ENCODE data around the gene PTK6. TPM values are rescaled to one million over a fixed set of nuclear protein-coding genes. Genes with fewer than 3 reads are reported as not detected.

PTK6 gene
- total RNA-seq, 2 donors from 2014 or later: 0.56 TPM; not detected in 1

- Histone ChIP-seq H3K36me3 (no peaks in the 10 kb centered on the region), H3K27me3 (replicated peaks; ENCODE audit: insufficient read depth) (no peaks in the 10 kb centered on the region), H3K4me1 (ENCODE audit: control insufficient read depth in 1 of 2, low read depth in 2 of 2) (no peaks in the 10 kb centered on the region), H3K9me3 (no peaks in the 10 kb centered on the region), H3K27ac (no peak overlapping the region), H3K4me3 (no peak overlapping the region)
- no peak for ATAC-seq (ENCODE audit: insufficient number of reproducible peaks, low FRiP score, low read depth)
- TF ChIP-seq CTCF (IDR thresholded peaks at IDR 0.05): no peak
- DNase-seq (ENCODE audit: low spot score): no peak
Observed at GRCh38 chr20:63580796-63581461, 43.8 kb upstream of the PTK6 start.

- ATAC-seq (ENCODE audit: insufficient number of reproducible peaks, low FRiP score, low read depth) (no peak), DNase-seq (ENCODE audit: low spot score) (no peak)
- H3K9me3 ChIP-seq: no peaks in the 10 kb centered on the region
- no peak overlapping the region for H3K27ac ChIP-seq
- H3K36me3 ChIP-seq: no peaks in the 10 kb centered on the region
- no peaks in the 10 kb centered on the region for H3K4me1 ChIP-seq (ENCODE audit: control insufficient read depth in 1 of 2, low read depth in 2 of 2)
- H3K27me3 ChIP-seq (replicated peaks; ENCODE audit: insufficient read depth): no peaks in the 10 kb centered on the region
- no peak for TF ChIP-seq CTCF (IDR thresholded peaks at IDR 0.05)
- no peak overlapping the region for H3K4me3 ChIP-seq
Observed at GRCh38 chr20:63579017-63579694, 42.0 kb upstream of the PTK6 start.

- Histone ChIP-seq H3K9me3 (no peaks in the 10 kb centered on the region), H3K27me3 (replicated peaks; ENCODE audit: insufficient read depth) (no peaks in the 10 kb centered on the region), H3K4me3 (no peak overlapping the region), H3K27ac (no peak overlapping the region), H3K36me3 (no peaks in the 10 kb centered on the region), H3K4me1 (ENCODE audit: control insufficient read depth in 1 of 2, low read depth in 2 of 2) (peaks cover 2 to 3% of the 10 kb centered on the region in 2 donors)
- no peak for TF ChIP-seq CTCF (IDR thresholded peaks at IDR 0.05)
- ATAC-seq (ENCODE audit: insufficient number of reproducible peaks, low FRiP score, low read depth) (no peak), DNase-seq (ENCODE audit: low spot score) (no peak)
Observed at GRCh38 chr20:63578224-63579016, 41.2 kb upstream of the PTK6 start.

GRCh38 chr20:63577317-63577894 is 40.2 kb upstream of the PTK6 start:
- no peak for TF ChIP-seq CTCF (IDR thresholded peaks at IDR 0.05)
- H3K27ac ChIP-seq: no peak overlapping the region
- no peak overlapping the region for H3K4me3 ChIP-seq
- H3K4me1 ChIP-seq (ENCODE audit: control insufficient read depth in 1 of 2, low read depth in 2 of 2): peaks cover 5 to 11% of the 10 kb centered on the region in 2 donors
- DNase-seq (ENCODE audit: low spot score) (no peak), ATAC-seq (ENCODE audit: insufficient number of reproducible peaks, low FRiP score, low read depth) (no peak)
- H3K36me3 ChIP-seq: no peaks in the 10 kb centered on the region
- no peaks in the 10 kb centered on the region for H3K9me3 ChIP-seq
- no peaks in the 10 kb centered on the region for H3K27me3 ChIP-seq (replicated peaks; ENCODE audit: insufficient read depth)

- Histone ChIP-seq H3K9me3 (no peaks in the 10 kb centered on the region), H3K4me1 (ENCODE audit: control insufficient read depth in 1 of 2, low read depth in 2 of 2) (peaks cover 5 to 11% of the 10 kb centered on the region in 2 donors), H3K36me3 (no peaks in the 10 kb centered on the region), H3K4me3 (no peak overlapping the region), H3K27me3 (replicated peaks; ENCODE audit: insufficient read depth) (no peaks in the 10 kb centered on the region), H3K27ac (no peak overlapping the region)
- TF ChIP-seq CTCF (IDR thresholded peaks at IDR 0.05): no peak
- ATAC-seq (ENCODE audit: insufficient number of reproducible peaks, low FRiP score, low read depth) (no peak), DNase-seq (ENCODE audit: low spot score) (no peak)
Observed at GRCh38 chr20:63576311-63576710, 39.1 kb upstream of the PTK6 start.
